Mesothelial cell of epicardium (in vitro differentiated cells): ENCODE results near the gene USP20. TPM values are rescaled to one million over a fixed set of nuclear protein-coding genes. Genes with fewer than 3 reads are reported as not detected.

Experiments
- DNase-seq, 2 experiments: peaks; one replicate each; pipeline ENCODE4 v3.0.0; 2021; ENCODE audit warnings: low spot score in 2 of 2; ENCODE audit not compliant: unreplicated experiment in 2 of 2
- H3K27ac Mint-ChIP-seq: 2 replicates; pipeline ENCODE4 v1.8.0; 2021; ENCODE audit warnings: mixed read lengths
- H3K27me3 Mint-ChIP-seq: 2 replicates; pipeline ENCODE4 v1.8.0; 2021; ENCODE audit warnings: low read depth, mixed read lengths
- H3K36me3 Mint-ChIP-seq: 2 replicates; pipeline ENCODE4 v1.8.0; 2021; ENCODE audit warnings: mixed read lengths
- H3K4me1 Mint-ChIP-seq: 2 replicates; pipeline ENCODE4 v1.8.0; 2021; ENCODE audit warnings: mixed read lengths
- H3K4me3 Mint-ChIP-seq: 2 replicates; pipeline ENCODE4 v1.8.0; 2021; ENCODE audit warnings: mild to moderate bottlenecking, moderate library complexity, mixed read lengths
- H3K9me3 Mint-ChIP-seq: 2 replicates; pipeline ENCODE4 v1.8.0; 2021; ENCODE audit warnings: mixed read lengths
- CTCF ChIP-seq: fragments of 200-600 bp; sonication (generic); IDR thresholded peaks from one replicate; pipeline ENCODE4 v1.5.0; 2021; ENCODE audit warnings: antibody characterized with exemption; ENCODE audit not compliant: unreplicated experiment
- total RNA-seq: library from RNA; stranded (reverse); gene quantifications from 3 replicates; pipeline ENCODE4 v1.2.1, GENCODE V29; 2021

The USP20 gene
- total RNA-seq, 1 donor from 2014 or later = 47.7 TPM

- no peak for DNase-seq
- no peaks in the 10 kb centered on the region for H3K27me3 Mint-ChIP-seq
- peaks cover 28% of the 10 kb centered on the region for H3K36me3 Mint-ChIP-seq
- H3K9me3 Mint-ChIP-seq = no peaks in the 10 kb centered on the region
- peaks cover 18% of the 10 kb centered on the region for H3K4me1 Mint-ChIP-seq
- no peak for TF ChIP-seq CTCF
- no peak overlapping the region for H3K27ac Mint-ChIP-seq
- H3K4me3 Mint-ChIP-seq = no peak overlapping the region
These were observed 71.9 kb downstream of the USP20 start for GRCh38 chr9:129907201-129907600.

- H3K4me3 Mint-ChIP-seq = no peak overlapping the region
- H3K27ac Mint-ChIP-seq = no peak overlapping the region
- H3K27me3 Mint-ChIP-seq = no peaks in the 10 kb centered on the region
- peaks cover 21% of the 10 kb centered on the region for H3K36me3 Mint-ChIP-seq
- peaks cover 18% of the 10 kb centered on the region for H3K4me1 Mint-ChIP-seq
- no peak for TF ChIP-seq CTCF
- DNase-seq = no peak
- H3K9me3 Mint-ChIP-seq = no peaks in the 10 kb centered on the region
These were observed 73.6 kb downstream of the USP20 start for GRCh38 chr9:129908906-129909305.

GRCh38 chr9:129909851-129910250 is 74.6 kb downstream of the USP20 start:
- DNase-seq = no peak
- H3K9me3 Mint-ChIP-seq = no peaks in the 10 kb centered on the region
- H3K4me1 Mint-ChIP-seq = peaks cover 18% of the 10 kb centered on the region
- no peak overlapping the region for H3K4me3 Mint-ChIP-seq
- no peak overlapping the region for H3K27ac Mint-ChIP-seq
- peaks cover 19% of the 10 kb centered on the region for H3K36me3 Mint-ChIP-seq
- H3K27me3 Mint-ChIP-seq = no peaks in the 10 kb centered on the region
- no peak for TF ChIP-seq CTCF

GRCh38 chr9:129910628-129911567 is 75.6 kb downstream of the USP20 start:
- no peak for DNase-seq
- TF ChIP-seq CTCF = no peak
- H3K36me3 Mint-ChIP-seq = peaks cover 17% of the 10 kb centered on the region
- no peaks in the 10 kb centered on the region for H3K27me3 Mint-ChIP-seq
- no peaks in the 10 kb centered on the region for H3K9me3 Mint-ChIP-seq
- H3K27ac Mint-ChIP-seq = peak overlapping the region; percentile 71
- H3K4me3 Mint-ChIP-seq = no peak overlapping the region
- peaks cover 18% of the 10 kb centered on the region for H3K4me1 Mint-ChIP-seq

- DNase-seq = no peak
- Mint-ChIP-seq H3K27ac (no peak overlapping the region), H3K27me3 (no peaks in the 10 kb centered on the region), H3K9me3 (no peaks in the 10 kb centered on the region), H3K36me3 (peaks cover 5% of the 10 kb centered on the region), H3K4me1 (peaks cover 15% of the 10 kb centered on the region), H3K4me3 (no peak overlapping the region)
- no peak for TF ChIP-seq CTCF
These were observed 78.8 kb downstream of the USP20 start for GRCh38 chr9:129914051-129914450.
